Panc1 (cell line): ENCODE results near the gene SPATA46. TPM values are rescaled to one million over a fixed set of nuclear protein-coding genes. Genes with fewer than 3 reads are reported as not detected.

ENCODE experiments used
- ATAC-seq: fragments of 200-7000 bp; cut with Tn5 transposase; 2 replicates; pipeline ENCODE4 v1.9.1; 2020; ENCODE audit warnings: mild to moderate bottlenecking, moderate library complexity
- BruUV-seq: library from RNA; stranded (reverse); fragments of 400-500 nt; replicated peaks from 2 replicates; lab custom pipeline; 2021; lab: Mats Ljungman, UMichigan
- CTCF ChIA-PET: fragments of 300-600 bp; sonication (Branson Sonifier 250); formaldehyde crosslinking; loops from one replicate; lab custom pipeline; 2022; ENCODE audit warnings: antibody characterized with exemption; lab: Charles Lee
- POLR2A ChIA-PET: fragments of 300-600 bp; sonication (Branson Sonifier 250); formaldehyde crosslinking; loops from one replicate; lab custom pipeline; 2022; ENCODE audit warnings: antibody characterized with exemption; lab: Charles Lee
- DNase-seq: peaks from one replicate; pipeline ENCODE4 v3.0.0-alpha.2; 2010; ENCODE audit warnings: low read depth, low spot score
- H3K27ac ChIP-seq: 2 replicates; pipeline ENCODE4 v1.5.1; 2011; ENCODE audit warnings: mild to moderate bottlenecking, low read length, inconsistent platforms
- H3K27me3 ChIP-seq: fragments of 200-500 bp; sonication (Bioruptor generic); 2 replicates; pipeline ENCODE4 v1.6.0; 2014; ENCODE audit warnings: low read length, inconsistent platforms; ENCODE audit not compliant: control insufficient read depth, insufficient read depth
- H3K36me3 ChIP-seq: fragments of 200-500 bp; sonication (Bioruptor generic); 2 replicates; pipeline ENCODE4 v1.5.1; 2014; ENCODE audit warnings: inconsistent platforms, mild to moderate bottlenecking, low read length, moderate library complexity; ENCODE audit not compliant: control insufficient read depth, insufficient read depth
- H3K4me1 ChIP-seq: 2 replicates; pipeline ENCODE4 v1.5.1; 2011; ENCODE audit warnings: inconsistent platforms, mild to moderate bottlenecking, low read length, moderate library complexity; ENCODE audit not compliant: control insufficient read depth, insufficient read depth
- H3K4me3 ChIP-seq, 2 experiments: 2 replicates each; pipeline ENCODE4 v1.5.1; 2011 to 2012; ENCODE audit warnings: low read depth in 2 of 2, low read length in 2 of 2, mild to moderate bottlenecking in 2 of 2, inconsistent platforms in 1 of 2, moderate library complexity in 1 of 2
- H3K9me3 ChIP-seq: fragments of 200-500 bp; sonication (Bioruptor generic); 2 replicates; pipeline ENCODE4 v1.5.1; 2014; ENCODE audit warnings: low read depth, mild to moderate bottlenecking, inconsistent platforms, low read length, moderate library complexity; ENCODE audit not compliant: control insufficient read depth, insufficient read depth
- POLR2AphosphoS5 ChIP-seq: IDR thresholded peaks from 2 replicates; pipeline ENCODE4 v1.6.1; 2012; ENCODE audit warnings: mild to moderate bottlenecking, low read depth, low read length, moderate library complexity
- SIN3A ChIP-seq: IDR thresholded peaks from 2 replicates; pipeline ENCODE4 v1.6.1; 2012; ENCODE audit warnings: low read depth, mild to moderate bottlenecking, low read length, moderate library complexity, borderline replicate concordance; ENCODE audit not compliant: insufficient read depth
- TCF7L2 ChIP-seq: IDR thresholded peaks from 2 replicates; pipeline ENCODE4 v1.6.1; 2011; ENCODE audit warnings: mild to moderate bottlenecking, low read depth, low read length, inconsistent platforms
- in situ Hi-C: cut with HindIII; loops from 2 replicates; pipeline ENCODE4 v1.10.0; 2016; ENCODE audit warnings: low sequenced_read_pairs, low pct_unique_long_range_greater_than_20kb
- intact Hi-C: fragments of 100-400 bp; cut with micrococcal nuclease; formaldehyde crosslinking; loops from one replicate; pipeline ENCODE4 v1.10.0; 2022; ENCODE audit not compliant: unreplicated experiment
- total RNA-seq: library from RNA; stranded (reverse); gene quantifications from one replicate; pipeline ENCODE4 v1.2.1, GENCODE V29; 2021; ENCODE audit not compliant: unreplicated experiment
- TF ChIP-seq, protein P1 (sequence below): fragments of 450-650 bp; IDR thresholded peaks from 2 replicates; pipeline ENCODE4 v1.5.1; 2017; ENCODE audit warnings: mild to moderate bottlenecking
- TF ChIP-seq, protein P2 (sequence below), 2 experiments: IDR thresholded peaks; 2 replicates each; pipeline ENCODE4 v1.6.1; 2011 to 2012; ENCODE audit warnings: low read depth in 2 of 2, control low read depth in 1 of 2, low read length in 1 of 2, mild to moderate bottlenecking in 1 of 2, moderate library complexity in 1 of 2; ENCODE audit not compliant: insufficient read depth in 1 of 2

The SPATA46 gene
- total RNA-seq, 1 experiment from 2014 or later: not detected

DNA sequence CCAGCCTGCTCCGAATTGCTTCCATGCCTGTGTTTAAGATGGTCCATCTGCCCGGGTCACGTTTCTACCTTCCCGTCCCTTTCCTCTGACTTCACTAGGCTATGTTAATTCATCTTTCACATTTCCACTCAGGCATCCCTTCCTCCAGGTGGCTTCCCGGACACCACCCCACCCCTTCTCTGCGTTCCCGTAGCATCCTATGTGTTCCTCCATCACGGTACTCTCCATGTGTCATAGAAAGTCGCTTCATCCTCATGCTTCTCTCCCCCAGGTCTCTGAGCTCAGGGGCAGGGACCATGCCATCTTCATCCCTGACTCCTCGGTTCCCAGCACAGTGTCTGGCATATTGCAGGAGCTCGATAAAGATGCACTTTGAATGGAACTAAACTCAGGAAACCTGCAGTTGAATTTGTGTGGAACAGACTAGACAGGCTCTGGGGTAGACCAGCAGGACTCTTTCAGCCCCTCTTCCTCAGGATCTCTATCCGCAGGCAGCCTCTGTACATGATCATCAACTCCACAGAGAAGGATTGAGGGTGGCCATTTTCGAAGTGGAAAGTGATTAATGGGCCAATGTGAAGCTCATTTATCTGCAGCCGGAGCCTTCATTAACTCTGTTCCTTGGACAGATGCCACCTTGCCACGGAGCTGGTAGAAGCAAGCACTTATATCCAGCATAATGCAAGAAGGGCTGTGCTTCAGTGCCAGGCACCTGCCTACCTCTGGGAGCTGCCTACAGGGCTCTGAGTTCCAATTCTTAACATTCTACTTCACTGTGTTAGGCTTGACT lies 13.9 kb upstream of the SPATA46 start:
- no TSS peak for BruUV-seq
- ATAC-seq (no peak), DNase-seq (no peak)
- peaks cover 22% of the 10 kb centered on the region for H3K4me1 ChIP-seq
- CTCF ChIA-PET: interaction anchor here (0.9 kb wide), 1 partner anchor 77 kb away, joined by 3 read pairs; no protein-coding TSS in a partner anchor
- TF ChIP-seq TCF7L2: no peak
- TF ChIP-seq, protein P1, sequence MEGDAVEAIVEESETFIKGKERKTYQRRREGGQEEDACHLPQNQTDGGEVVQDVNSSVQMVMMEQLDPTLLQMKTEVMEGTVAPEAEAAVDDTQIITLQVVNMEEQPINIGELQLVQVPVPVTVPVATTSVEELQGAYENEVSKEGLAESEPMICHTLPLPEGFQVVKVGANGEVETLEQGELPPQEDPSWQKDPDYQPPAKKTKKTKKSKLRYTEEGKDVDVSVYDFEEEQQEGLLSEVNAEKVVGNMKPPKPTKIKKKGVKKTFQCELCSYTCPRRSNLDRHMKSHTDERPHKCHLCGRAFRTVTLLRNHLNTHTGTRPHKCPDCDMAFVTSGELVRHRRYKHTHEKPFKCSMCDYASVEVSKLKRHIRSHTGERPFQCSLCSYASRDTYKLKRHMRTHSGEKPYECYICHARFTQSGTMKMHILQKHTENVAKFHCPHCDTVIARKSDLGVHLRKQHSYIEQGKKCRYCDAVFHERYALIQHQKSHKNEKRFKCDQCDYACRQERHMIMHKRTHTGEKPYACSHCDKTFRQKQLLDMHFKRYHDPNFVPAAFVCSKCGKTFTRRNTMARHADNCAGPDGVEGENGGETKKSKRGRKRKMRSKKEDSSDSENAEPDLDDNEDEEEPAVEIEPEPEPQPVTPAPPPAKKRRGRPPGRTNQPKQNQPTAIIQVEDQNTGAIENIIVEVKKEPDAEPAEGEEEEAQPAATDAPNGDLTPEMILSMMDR: no peak
- TF ChIP-seq SIN3A: no peak
- no peak for TF ChIP-seq POLR2AphosphoS5
- TF ChIP-seq, protein P2, sequence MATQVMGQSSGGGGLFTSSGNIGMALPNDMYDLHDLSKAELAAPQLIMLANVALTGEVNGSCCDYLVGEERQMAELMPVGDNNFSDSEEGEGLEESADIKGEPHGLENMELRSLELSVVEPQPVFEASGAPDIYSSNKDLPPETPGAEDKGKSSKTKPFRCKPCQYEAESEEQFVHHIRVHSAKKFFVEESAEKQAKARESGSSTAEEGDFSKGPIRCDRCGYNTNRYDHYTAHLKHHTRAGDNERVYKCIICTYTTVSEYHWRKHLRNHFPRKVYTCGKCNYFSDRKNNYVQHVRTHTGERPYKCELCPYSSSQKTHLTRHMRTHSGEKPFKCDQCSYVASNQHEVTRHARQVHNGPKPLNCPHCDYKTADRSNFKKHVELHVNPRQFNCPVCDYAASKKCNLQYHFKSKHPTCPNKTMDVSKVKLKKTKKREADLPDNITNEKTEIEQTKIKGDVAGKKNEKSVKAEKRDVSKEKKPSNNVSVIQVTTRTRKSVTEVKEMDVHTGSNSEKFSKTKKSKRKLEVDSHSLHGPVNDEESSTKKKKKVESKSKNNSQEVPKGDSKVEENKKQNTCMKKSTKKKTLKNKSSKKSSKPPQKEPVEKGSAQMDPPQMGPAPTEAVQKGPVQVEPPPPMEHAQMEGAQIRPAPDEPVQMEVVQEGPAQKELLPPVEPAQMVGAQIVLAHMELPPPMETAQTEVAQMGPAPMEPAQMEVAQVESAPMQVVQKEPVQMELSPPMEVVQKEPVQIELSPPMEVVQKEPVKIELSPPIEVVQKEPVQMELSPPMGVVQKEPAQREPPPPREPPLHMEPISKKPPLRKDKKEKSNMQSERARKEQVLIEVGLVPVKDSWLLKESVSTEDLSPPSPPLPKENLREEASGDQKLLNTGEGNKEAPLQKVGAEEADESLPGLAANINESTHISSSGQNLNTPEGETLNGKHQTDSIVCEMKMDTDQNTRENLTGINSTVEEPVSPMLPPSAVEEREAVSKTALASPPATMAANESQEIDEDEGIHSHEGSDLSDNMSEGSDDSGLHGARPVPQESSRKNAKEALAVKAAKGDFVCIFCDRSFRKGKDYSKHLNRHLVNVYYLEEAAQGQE (IDR thresholded peaks at IDR 0.05; ENCODE audit: insufficient read depth in 1 of 2, low read depth in 2 of 2, low read length in 1 of 2): no peak
- intact Hi-C loops: loop anchor here (10.0 kb wide), 1 partner anchor 626 kb away; the partner anchor contains the start of gene ATF6
- peaks cover 2% of the 10 kb centered on the region; the same call in 1 of the 2 replicates for H3K27me3 ChIP-seq
- no peaks in the 10 kb centered on the region; the same call in 1 of the 2 replicates for H3K36me3 ChIP-seq
- H3K4me3 ChIP-seq: no peak overlapping the region
- POLR2A ChIA-PET: no interaction called here
- in situ Hi-C loops: no loop called here
- no peaks in the 10 kb centered on the region for H3K9me3 ChIP-seq
- peak overlapping the region; percentile 76 for H3K27ac ChIP-seq

DNA sequence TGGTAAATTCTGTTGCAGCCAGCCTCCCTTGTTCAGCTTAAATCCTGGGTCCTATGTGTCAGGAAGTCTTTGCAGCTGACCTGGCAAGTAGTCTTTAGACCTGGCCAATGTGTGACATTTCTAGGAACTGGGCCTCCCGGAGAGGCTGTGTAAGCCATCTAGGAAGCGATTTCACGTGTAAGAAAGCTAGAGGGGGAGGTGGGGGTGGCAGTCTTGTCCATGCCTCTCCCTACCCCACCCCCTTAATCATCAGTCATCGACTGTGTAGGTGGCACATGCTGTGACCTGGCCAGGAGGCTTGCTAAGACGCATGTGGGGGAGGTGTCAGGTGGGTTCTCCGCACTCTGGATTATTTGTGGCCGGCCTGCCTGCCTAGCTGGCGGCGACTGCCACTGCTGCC lies 13.3 kb upstream of the SPATA46 start:
- intact Hi-C loops (loop anchor here (10.0 kb wide), 1 partner anchor 625 kb away; the partner anchor contains the start of gene ATF6), in situ Hi-C loops (no loop called here)
- no peak overlapping the region; the same call in 1 of the 2 replicates for H3K27ac ChIP-seq
- no TSS peak for BruUV-seq
- no peak for TF ChIP-seq SIN3A
- TF ChIP-seq, protein P1: no peak
- TF ChIP-seq TCF7L2: no peak
- TF ChIP-seq, protein P2 (IDR thresholded peaks at IDR 0.05; ENCODE audit: insufficient read depth in 1 of 2, low read depth in 2 of 2, low read length in 1 of 2): no peak
- no peak for TF ChIP-seq POLR2AphosphoS5
- peaks cover 22% of the 10 kb centered on the region for H3K4me1 ChIP-seq
- no peak for DNase-seq
- ChIA-PET POLR2A (interaction anchor here (0.7 kb wide), 1 partner anchor 29 kb away, joined by 3 read pairs; no protein-coding TSS in a partner anchor), CTCF (no interaction called here)
- H3K27me3 ChIP-seq: no peaks in the 10 kb centered on the region
- no peaks in the 10 kb centered on the region for H3K9me3 ChIP-seq
- no peak overlapping the region for H3K4me3 ChIP-seq
- ATAC-seq: peak; percentile 28; the same call in 1 of the 2 replicates
- H3K36me3 ChIP-seq: no peaks in the 10 kb centered on the region; the same call in 1 of the 2 replicates
